Hematopoietic multipotent progenitor cell treated with erythropoietin and hydrocortisone succinate and interleukin-3 and kit ligand, for 17 days (in vitro differentiated cells): ENCODE data around the gene DGKA.
"Not testable (repeated sequence)": the region's sequence is repeated elsewhere in the genome, so short reads cannot be mapped to it uniquely, and the experiment has no call there.

Source experiments
- DNase-seq: peaks from one replicate; pipeline ENCODE4 v3.0.0-alpha.2; 2015; ENCODE audit warnings: low spot score

Gene DGKA

GRCh38 chr12:55930771-55931316, at the start of gene DGKA:
Gene DGKA (plus strand): TSS chr12:55931162. CDS start chr12:55936504, 5,342 bp downstream.
- DNase-seq = peak; percentile 61

- no peak for DNase-seq
Measured at GRCh38 chr12:55885113-55885512, 45.8 kb upstream of the DGKA start.

- no peak for DNase-seq
Measured at GRCh38 chr12:55891310-55891709, 39.7 kb upstream of the DGKA start.

- no peak for DNase-seq
Measured at GRCh38 chr12:55893723-55894122, 37.2 kb upstream of the DGKA start.

GRCh38 chr12:55899082-55899481, 31.9 kb upstream of the DGKA start:
- no peak for DNase-seq

GRCh38 chr12:55901881-55902490, 29.0 kb upstream of the DGKA start:
- DNase-seq = no peak

- DNase-seq = no peak
Measured at GRCh38 chr12:55906056-55906455, 24.9 kb upstream of the DGKA start.

- no peak for DNase-seq
Measured at GRCh38 chr12:55908726-55909512, 22.0 kb upstream of the DGKA start.

GRCh38 chr12:55909513-55909884, 21.5 kb upstream of the DGKA start:
- no peak for DNase-seq

- DNase-seq = no peak
Measured at GRCh38 chr12:55912908-55913307, 18.1 kb upstream of the DGKA start.

- no peak for DNase-seq
Measured at GRCh38 chr12:55915482-55915859, 15.5 kb upstream of the DGKA start.

GRCh38 chr12:55919032-55919431, 11.9 kb upstream of the DGKA start:
- DNase-seq = not testable (repeated sequence)

GRCh38 chr12:55922126-55922525, 8.8 kb upstream of the DGKA start:
- no peak for DNase-seq

GRCh38 chr12:55923648-55924047, 7.3 kb upstream of the DGKA start:
- not testable (repeated sequence) for DNase-seq

- DNase-seq = no peak
Measured at GRCh38 chr12:55925371-55925770, 5.6 kb upstream of the DGKA start.

- DNase-seq = no peak
Measured at GRCh38 chr12:55925870-55926737, 4.9 kb upstream of the DGKA start.

- DNase-seq = peak; percentile 90
Measured at GRCh38 chr12:55926738-55927587, 4.0 kb upstream of the DGKA start.

GRCh38 chr12:55927588-55928502, 3.1 kb upstream of the DGKA start, which contains the start of gene PYM1:
Gene PYM1 (minus strand): TSS chr12:55927894. CDS start chr12:55927761, 133 bp downstream.
- DNase-seq = peak; percentile 81

GRCh38 chr12:55929306-55929791, 1.6 kb upstream of the DGKA start:
- no peak for DNase-seq

GRCh38 chr12:55931317-55931779, 386 bp downstream of the DGKA start:
- no peak for DNase-seq
